NCI-H2081 treated with DMSO at 0.1 percent for 48 hours (cell line): ENCODE results near the gene NLRP14.

Source experiments
- DNase-seq: peaks from one replicate; lab custom pipeline; 2025; lab: John Stamatoyannopoulos, UW

Gene NLRP14, protein sequence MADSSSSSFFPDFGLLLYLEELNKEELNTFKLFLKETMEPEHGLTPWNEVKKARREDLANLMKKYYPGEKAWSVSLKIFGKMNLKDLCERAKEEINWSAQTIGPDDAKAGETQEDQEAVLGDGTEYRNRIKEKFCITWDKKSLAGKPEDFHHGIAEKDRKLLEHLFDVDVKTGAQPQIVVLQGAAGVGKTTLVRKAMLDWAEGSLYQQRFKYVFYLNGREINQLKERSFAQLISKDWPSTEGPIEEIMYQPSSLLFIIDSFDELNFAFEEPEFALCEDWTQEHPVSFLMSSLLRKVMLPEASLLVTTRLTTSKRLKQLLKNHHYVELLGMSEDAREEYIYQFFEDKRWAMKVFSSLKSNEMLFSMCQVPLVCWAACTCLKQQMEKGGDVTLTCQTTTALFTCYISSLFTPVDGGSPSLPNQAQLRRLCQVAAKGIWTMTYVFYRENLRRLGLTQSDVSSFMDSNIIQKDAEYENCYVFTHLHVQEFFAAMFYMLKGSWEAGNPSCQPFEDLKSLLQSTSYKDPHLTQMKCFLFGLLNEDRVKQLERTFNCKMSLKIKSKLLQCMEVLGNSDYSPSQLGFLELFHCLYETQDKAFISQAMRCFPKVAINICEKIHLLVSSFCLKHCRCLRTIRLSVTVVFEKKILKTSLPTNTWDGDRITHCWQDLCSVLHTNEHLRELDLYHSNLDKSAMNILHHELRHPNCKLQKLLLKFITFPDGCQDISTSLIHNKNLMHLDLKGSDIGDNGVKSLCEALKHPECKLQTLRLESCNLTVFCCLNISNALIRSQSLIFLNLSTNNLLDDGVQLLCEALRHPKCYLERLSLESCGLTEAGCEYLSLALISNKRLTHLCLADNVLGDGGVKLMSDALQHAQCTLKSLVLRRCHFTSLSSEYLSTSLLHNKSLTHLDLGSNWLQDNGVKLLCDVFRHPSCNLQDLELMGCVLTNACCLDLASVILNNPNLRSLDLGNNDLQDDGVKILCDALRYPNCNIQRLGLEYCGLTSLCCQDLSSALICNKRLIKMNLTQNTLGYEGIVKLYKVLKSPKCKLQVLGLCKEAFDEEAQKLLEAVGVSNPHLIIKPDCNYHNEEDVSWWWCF

DNA sequence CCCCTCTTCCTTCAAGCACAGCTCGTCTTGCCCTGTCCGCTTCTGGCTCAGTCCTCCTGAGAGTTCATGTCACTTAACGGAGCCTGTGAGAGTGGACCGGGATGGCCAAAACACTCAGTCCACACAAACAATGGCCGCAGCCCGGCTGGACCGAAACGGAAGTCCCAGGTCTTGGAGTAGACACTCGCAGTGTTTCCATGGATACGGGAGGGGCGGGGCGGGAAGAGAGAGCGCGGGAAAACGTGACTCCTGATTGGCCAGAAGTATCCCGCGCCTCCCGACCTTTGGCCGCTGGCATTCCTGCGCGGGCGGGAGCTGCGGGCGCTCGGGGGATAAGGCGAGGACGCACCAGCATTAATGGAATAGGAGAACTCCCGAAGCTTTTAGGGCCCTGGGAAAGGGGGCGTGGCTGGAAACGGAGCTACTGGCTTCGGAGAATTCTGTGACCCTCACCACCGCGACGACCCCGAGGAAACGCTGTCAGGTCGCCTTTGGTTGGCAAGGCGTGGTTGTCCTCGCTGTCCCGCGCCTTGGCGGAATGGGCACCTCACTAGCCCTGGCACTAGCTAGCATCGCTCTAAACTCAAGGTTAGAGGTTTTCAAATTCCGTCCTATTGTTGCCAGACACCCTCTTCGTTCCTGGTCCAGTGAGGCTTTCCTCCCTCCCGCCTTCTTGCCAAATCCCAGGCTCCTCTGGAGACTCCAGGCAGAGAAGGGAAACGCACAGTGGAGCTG is at the start of gene NLRP14, which contains the start of gene ZNF214:
Gene NLRP14 (plus strand): TSS at position 297 of the 735 bp plus-strand sequence. CDS start 18,108 bp downstream, outside the sequence.
Gene ZNF214 (minus strand): TSS at position 164 of the 735 bp plus-strand sequence. CDS start 17,511 bp downstream, outside the sequence.
- DNase-seq, result peak; percentile 56

DNA sequence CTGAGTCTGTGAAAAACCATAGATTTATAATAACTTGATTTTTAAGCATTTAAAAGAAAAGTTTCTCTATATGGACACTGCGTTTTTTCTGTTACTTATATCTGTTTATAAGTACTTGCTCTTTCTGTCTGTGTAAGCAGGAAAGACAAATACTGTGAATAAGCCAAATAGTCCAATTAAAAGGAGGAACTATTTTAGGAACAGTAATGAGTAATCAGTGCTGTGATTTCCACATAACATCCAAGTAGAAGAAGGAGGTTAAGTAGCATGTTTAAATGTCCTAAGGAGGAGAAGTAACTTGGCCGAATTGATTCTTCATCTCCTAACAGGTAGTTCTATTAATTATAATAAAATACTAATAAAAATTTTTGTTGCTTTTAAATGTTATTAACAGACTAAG is 40.9 kb upstream of the NLRP14 start:
- no peak for DNase-seq

DNA sequence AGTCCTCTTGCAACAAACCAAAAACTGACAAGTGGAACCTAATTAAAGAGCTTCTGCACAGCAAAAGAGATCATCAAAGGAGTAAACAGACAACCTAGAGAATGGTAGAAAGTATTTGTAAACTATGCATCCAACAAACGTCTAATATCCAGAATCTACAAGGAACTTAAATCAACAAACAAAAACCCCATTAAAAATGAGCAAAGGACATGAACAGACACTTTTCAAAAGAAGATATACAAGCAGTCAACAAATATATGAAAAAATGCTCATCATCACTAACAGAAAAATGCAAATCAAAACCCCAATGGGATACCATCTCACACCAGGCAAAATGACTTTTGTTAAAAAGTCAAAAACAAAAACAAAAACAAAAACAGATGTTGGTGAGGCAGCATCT is 33.8 kb upstream of the NLRP14 start:
- DNase-seq, result no peak

DNA sequence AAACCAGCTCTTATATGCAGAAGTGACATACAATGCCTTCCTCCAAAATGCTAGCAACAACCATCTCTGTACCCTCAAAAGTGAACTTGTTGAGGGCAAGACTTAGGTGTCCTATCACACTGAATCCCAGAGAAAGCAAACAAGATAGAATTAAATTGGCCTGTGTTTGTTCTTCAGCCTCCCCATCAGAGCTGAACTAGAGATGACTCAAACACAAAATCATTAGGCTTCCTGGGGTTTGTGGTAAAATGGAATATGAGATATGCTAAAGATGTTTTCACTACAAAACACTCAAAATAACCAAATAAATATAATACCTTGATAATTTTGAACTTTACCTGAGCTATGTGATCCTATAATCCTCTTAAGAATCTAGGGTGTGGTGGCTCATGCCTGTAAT is 31.8 kb upstream of the NLRP14 start:
- DNase-seq, result no peak

DNA sequence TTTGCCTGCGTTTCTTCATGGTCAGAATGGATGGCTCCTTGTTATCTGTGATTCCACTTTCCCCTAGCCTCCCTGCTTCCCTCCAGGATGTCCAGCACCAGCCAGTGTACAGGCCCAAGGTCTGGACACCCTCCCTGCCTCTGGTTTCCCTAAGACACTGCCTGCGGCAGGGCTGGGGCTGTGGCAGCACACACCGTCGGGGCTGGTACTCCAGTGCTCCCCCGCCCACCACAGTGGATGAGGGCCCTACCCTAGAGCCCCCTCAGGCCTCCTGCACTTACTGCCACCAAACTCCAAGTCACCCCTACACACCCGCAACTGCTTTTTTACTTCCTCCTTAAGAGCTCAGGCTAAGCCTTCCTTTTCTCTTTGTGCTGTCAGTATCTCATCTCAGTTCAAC is 29.1 kb upstream of the NLRP14 start:
- no peak for DNase-seq

DNA sequence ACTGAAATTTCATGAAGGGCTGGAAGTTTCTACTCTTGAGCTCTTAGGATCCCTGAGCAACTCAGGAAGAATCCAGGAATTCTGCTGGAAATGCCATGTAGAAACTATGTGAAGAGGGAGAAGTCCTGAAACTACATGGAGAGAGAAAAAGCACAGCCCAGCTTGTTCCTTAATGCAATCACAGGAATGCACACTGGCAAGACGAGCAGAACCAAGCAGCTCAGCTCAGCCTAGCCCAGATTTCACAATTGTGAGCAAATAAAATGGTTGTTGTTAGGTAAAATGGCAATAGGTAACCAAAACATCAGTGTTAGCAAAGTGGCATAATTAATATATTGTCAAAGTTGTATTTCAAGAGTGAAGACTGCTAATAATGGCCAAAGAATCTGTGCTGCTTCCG is 28.3 kb upstream of the NLRP14 start:
- no peak for DNase-seq

DNA sequence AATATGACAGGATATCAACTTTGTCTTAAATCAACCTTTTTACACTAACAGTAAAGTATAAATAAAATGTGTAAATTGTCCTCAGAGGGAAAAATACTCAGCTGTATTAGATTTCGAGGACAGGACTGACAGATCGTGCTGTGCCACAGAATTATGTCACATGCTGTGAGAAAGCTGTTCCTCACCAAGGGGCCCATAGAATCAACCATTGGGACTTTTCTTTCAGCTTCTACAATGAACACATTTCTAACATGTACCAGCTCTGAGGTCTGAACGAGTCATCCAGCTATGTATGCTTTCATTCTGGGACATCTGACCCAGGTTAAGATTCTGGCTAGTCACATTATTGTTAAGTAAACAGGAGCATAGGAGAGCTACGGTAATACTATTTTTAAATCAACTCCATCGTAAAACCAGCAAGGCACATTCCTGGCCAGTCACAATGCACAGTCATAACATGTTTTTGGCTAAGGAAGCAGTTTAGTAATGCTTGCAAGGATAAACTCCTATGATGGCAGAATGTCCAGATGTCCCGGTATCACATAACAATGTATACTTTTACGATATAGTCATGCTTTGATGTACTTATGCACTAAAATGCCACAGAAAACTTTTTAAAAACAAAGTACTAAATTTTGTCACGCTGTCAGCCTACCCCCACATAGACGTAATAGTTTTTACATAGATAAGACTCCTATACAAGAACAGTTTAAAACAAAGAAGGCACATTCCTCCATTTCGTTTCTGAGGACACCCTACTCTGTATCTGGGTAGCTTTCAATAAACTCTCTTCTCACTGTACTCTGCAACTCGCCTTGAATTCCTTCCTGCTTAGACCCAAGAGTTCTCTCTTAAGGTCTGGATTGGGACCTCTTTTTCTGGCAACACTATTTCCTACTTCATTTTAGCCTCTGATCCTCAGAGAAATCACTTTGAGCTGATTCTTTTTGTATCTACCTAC is 27.5 kb upstream of the NLRP14 start:
- DNase-seq, result no peak

DNA sequence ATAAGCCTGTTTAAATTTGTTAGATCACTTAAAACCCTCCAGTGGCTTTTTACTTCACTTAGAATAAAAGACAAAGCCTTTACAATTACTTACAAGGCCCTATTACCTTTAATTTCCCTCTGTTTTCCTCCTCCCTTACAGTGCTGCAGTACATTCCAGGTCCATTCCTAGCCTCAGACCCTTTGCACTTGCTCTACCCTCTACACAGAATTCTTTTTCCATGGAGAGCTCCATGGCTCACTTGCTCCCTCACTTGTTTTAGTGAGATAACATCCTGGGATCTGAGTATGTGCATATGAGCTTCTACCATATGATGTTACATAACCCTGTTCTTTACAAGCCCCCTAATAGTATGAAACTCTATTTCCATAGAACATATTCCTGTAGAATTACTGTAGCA is 24.6 kb upstream of the NLRP14 start:
- DNase-seq, result no peak

DNA sequence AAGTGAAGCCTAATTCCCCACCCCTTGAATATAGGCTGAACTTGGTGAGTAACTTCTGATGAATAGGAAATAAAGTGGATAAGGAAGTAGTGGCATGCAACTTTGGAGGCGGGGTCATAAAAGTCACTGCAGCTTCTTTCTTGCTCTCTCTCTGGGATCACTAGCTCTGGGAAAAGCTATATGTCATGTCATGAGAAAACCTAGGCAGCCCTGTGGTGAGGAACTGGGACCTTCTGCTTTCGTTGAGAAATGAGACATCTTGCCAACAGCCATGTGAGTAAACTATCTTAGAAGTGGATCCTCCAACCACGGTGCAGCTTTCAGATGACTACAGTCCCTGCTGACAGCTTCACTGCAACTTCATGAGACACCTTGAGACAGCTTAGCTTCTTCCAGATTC is 15.8 kb upstream of the NLRP14 start:
- no peak for DNase-seq

DNA sequence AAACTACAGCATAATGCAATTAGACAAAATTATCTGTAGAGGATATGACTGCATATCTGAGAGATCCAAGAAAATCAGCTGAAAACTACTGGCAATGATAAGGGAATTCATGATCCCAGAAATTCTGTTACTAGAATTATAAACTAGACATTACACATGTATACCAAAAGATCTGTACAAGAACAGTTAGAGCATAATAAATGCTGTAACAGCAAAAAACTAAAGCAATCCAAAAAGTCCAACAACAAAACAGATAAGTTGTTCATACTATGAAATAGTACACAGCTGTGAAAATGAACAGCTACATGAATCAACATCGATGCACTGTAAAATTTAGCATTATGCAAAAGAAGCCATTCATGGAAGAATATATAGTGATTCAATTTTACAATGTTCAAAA is 6.2 kb upstream of the NLRP14 start:
- no peak for DNase-seq

DNA sequence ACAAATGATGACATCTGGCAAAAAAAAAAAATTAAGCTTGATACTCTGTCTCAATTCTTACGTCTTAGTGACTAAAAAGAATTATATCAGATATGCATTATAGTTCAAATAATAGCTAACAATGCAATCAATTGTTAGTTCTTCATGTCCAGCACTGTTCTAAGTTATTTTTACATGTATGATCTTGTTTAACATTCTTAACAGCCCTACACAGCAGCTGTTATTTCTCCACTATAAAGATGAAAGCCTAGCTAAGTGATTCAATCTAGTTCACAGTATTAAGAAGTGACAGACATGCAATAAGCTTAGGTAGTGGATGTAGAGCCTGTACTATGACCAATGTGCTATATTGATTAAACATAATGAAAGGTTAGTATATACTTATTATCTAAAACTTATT is 4.3 kb upstream of the NLRP14 start:
- no peak for DNase-seq

DNA sequence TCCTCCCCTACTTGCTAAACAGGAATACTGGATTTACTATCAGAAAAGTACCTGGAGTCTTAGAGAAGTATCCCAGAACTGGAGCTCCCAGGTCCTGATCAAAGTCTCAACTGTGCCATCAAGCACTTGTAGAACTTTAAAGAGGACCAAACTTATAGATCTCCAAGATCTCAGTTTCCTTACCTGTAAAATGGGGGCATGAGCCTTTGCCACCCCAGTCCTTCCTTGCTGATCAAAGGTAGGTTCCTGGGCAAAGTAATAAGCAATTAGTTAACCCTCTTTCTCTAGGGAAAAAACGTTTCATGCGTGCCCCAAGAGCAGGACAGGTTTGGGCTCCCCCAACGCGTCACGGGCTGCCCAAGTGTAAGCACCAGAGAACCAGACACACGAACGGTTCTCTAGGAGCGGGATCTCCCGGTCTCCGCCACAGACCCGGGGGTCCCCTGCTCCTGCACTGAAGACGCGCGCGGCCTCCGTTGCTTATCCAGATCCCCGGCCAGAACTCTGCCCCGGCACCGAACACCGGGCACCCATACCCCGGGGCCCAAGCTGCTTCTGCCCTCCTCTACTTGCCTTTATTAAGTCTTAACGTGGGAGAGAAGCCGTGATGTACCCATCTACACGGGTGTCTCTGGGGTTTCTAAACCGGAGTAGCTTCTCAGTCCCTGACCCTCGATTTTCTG is 638 bp upstream of the NLRP14 start:
- no peak for DNase-seq

DNA sequence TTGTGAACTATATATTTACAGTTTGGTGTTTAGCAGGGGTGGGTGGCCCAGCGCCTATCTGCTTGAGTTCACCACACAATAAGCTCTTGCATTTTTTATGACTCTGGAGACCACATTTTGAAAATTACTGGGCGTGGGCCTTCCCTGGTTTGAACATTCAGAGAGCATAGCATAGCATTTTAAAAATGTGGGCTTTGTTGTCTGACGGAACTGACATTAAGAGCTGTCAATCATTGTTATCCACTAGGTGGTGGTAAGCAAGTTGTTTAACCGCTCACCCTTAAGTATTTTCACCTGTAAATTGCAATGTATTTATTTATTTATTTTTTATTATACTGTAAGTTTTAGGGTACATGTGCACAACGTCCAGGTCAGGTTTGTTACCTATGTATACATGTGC is 1.0 kb downstream of the NLRP14 start:
- DNase-seq, result no peak

DNA sequence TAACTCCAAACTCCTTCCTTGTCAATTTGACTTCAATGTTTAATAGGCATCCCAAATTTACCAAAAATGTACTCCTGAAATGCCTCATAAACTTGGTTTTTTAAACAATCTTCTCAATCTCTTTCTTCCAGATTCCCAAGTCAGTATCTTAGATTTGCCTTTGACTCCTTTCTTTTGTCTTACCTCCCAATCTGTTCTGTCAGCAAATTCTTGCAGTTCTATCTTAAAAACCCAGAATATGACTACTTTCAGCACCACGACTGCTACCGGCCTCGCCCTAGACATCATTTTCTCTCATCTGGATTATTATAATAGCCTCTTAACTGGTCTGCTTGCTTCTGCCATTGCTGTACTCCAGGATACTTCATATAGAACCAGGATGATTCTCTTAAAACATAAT is 7.9 kb downstream of the NLRP14 start:
- no peak for DNase-seq

DNA sequence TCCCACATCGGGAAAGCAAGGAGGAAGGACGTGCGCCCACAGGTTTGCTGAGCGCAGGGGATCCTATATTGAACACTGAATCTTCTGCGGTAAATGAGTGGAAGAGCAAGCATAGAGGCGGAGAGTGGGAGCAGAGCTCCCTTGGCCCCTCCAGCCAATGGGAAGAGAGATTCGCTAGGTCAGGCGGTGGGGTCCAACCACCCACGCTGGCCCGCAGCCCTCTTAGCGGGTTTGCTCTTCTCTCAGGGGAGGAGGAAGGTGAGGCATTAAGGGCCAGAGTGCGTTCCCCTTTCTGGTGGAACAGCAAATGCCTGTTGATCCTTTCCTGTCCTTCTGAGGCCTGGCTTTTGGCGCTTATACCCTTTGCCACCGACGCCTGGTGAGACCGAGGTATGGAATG is 10.6 kb downstream of the NLRP14 start:
- DNase-seq, result no peak

DNA sequence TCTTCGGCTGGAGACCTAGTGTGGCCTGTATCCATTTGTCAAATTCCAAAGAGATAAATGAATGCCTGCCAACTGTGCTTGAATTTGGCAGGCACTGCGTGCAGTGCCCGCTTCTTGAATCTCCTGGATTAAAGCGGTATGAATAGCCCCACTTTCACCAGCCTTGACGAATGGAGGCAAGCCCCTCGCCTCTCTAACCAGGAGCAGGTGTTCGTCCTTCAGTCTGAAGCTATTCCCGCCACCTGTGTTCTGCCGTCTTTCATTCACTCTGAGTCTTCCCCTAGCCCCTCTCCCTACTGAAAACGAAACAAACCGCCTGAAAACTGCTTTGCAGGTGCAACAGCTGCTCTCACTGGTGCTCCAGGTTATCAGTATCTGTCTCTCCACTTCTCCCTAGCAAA is 11.2 kb downstream of the NLRP14 start:
- DNase-seq, result no peak

DNA sequence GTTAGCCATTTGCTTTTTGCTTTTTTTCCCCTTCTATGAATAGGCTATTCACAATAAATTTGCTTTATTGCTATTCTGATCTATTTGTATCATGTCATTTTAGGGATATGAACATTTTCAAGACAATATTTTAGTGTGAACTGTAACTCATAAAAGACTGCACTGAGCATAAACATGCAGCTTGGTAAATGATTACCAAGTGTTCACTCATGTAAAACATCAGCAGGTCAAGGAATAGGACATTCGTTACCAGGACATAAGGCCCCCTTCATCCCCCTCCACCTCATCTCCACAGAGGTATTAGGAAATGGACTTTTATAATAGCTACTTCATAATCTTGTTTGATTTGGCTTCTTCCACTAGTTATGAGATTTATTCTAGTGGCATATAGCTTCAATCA is 12.4 kb downstream of the NLRP14 start:
- no peak for DNase-seq

DNA sequence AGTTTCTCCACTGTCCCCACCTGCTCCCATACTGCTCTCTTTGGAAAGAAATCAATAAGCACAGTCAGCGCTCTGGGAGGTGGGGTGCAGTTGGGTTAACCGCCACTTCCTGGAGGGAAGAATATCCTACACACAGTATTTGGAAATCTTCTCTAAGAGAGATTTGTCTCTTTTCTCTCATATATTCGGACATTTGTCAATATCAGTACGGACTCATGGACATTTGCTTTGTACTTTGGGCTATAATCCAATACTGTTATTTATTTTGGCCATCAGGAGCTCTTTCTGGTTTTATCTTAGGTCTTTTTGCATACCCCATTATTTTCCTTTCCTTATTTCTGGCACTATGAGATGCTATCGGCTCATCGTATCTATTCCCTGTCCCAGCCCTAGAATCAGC is 13.7 kb downstream of the NLRP14 start:
- DNase-seq, result no peak

DNA sequence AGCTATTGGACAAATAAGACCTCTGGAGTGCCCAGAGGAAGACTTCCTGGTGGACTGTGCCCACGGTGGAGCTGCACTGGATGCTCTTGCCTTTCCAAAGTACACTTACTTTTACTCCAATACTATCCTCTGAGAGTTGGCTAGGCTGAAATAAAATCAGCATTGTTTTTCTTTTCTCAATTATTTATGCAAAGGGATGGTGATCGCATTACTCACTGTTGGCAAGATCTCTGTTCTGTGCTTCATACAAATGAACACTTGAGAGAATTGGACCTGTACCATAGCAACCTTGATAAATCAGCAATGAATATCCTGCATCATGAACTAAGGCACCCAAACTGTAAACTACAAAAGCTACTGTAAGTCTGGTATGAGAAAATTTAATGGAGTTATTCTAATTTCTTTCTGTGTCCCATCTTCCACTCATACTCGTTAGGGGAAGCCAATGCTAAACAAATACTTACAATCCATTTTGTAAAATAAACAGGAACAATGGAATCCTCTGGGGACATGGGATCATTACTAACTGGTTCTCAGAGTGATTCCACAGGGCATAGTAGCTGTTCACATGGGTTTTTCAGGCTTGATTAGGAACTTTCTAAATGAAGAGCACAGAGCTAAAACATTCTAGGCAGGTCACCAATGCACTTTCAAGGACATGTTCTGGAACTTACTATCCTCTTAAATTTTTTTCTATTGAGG is 26.3 kb downstream of the NLRP14 start:
- DNase-seq, result no peak

DNA sequence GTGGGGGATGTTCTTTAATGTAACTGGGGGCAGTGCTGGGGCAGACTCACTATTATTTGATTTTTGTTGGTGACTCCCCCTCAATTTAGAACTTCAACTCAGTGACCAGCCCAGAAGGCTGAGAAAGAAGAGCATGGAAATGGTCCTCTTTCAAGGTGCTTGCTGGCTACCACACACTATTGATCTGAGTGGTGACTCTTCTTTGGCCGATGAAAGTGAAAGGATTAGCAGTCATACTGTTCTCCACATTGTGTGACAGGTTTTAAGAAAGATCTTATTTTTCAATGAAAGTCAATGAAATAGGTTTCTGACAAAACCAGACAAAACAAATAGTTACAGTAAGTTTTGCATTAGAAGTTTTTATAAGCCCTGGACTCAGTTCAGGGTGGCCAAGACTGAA is 29.9 kb downstream of the NLRP14 start:
- DNase-seq, result no peak
